ENCODE measurements around the gene PCGF2. TPM values are rescaled to one million over a fixed set of nuclear protein-coding genes. Genes with fewer than 3 reads are reported as not detected.
A peak's percentile ranks its signal among the peaks of the same experiment; 100 is the strongest.

The PCGF2 gene
- total and polyA plus RNA-seq, 9 of the 15 experiments (the other 6 are each of a cell fraction or from before 2014, with no cell fraction given) = 1.3 to 33.4 (median 7.0) TPM

DNA sequence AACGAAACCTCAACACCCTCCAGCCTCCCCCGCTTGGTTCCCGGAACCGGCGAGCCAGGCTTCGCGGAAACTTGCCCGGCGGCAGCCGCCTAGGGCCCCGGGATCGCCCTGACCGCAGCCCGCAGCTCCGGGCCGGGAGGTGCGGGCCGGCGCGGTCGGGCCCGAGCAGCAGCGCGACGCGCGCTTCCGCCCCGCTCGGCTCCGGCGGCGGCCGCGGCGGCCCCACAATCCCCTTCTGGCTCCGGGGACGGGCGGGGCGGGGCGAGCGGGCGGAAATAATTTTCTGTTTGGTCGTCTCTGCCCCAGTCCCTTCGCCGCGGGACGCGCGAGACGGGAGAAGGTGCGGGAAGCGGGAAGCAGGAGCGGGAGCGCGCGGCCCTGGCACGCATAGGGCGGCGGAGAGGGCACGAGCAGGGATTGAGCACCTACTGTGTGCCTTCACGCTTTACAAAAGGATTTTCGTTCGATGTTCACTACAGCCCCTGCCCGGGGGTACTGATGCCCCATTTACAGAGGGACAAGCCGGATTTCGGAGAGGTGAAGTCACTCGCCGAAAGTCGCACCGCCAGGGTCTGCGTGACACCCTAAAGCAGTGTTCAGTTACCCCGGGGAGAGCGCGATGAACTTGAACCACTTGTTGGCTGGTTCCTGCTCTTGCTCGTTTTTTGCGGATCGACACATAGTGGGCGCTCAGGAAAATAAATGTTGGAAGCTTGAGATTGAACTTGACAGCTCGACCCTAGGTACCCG lies 45.8 kb downstream of the PCGF2 start (continued):
- TF ChIP-seq, protein P1, sequence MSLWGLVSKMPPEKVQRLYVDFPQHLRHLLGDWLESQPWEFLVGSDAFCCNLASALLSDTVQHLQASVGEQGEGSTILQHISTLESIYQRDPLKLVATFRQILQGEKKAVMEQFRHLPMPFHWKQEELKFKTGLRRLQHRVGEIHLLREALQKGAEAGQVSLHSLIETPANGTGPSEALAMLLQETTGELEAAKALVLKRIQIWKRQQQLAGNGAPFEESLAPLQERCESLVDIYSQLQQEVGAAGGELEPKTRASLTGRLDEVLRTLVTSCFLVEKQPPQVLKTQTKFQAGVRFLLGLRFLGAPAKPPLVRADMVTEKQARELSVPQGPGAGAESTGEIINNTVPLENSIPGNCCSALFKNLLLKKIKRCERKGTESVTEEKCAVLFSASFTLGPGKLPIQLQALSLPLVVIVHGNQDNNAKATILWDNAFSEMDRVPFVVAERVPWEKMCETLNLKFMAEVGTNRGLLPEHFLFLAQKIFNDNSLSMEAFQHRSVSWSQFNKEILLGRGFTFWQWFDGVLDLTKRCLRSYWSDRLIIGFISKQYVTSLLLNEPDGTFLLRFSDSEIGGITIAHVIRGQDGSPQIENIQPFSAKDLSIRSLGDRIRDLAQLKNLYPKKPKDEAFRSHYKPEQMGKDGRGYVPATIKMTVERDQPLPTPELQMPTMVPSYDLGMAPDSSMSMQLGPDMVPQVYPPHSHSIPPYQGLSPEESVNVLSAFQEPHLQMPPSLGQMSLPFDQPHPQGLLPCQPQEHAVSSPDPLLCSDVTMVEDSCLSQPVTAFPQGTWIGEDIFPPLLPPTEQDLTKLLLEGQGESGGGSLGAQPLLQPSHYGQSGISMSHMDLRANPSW (CRISPR knock-in tag; IDR thresholded peaks at IDR 0.05) = peak; percentile 77
- no peak for TF ChIP-seq SRSF3 (IDR thresholded peaks at IDR 0.05; ENCODE audit: insufficient read depth, low read length)
- TF ChIP-seq ZNF778 (CRISPR knock-in tag; IDR thresholded peaks at IDR 0.05) = no peak
- no peak for TF ChIP-seq SNRNP70 (optimal IDR thresholded peaks at IDR 0.05; ENCODE audit: low read depth, low read length)
- TF ChIP-seq, protein P2, sequence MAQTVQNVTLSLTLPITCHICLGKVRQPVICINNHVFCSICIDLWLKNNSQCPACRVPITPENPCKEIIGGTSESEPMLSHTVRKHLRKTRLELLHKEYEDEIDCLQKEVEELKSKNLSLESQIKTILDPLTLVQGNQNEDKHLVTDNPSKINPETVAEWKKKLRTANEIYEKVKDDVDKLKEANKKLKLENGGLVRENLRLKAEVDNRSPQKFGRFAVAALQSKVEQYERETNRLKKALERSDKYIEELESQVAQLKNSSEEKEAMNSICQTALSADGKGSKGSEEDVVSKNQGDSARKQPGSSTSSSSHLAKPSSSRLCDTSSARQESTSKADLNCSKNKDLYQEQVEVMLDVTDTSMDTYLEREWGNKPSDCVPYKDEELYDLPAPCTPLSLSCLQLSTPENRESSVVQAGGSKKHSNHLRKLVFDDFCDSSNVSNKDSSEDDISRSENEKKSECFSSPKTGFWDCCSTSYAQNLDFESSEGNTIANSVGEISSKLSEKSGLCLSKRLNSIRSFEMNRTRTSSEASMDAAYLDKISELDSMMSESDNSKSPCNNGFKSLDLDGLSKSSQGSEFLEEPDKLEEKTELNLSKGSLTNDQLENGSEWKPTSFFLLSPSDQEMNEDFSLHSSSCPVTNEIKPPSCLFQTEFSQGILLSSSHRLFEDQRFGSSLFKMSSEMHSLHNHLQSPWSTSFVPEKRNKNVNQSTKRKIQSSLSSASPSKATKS (CRISPR knock-in tag; IDR thresholded peaks at IDR 0.05) = no peak
- no peak for TF ChIP-seq DIDO1 (tag; IDR thresholded peaks at IDR 0.05; ENCODE audit: low read depth)
- TF ChIP-seq POLR2H (tag; IDR thresholded peaks at IDR 0.05; ENCODE audit: low read depth) = peak; percentile 87
- TF ChIP-seq GABPA (tag; conservative IDR thresholded peaks at IDR 0.05; ENCODE audit: low read depth) = peak; percentile 89
- no peak for TF ChIP-seq TRIM24 (IDR thresholded peaks at IDR 0.05)
- TF ChIP-seq ILF3 (IDR thresholded peaks at IDR 0.05; ENCODE audit: borderline replicate concordance) = no peak
- TF ChIP-seq, protein P3, sequence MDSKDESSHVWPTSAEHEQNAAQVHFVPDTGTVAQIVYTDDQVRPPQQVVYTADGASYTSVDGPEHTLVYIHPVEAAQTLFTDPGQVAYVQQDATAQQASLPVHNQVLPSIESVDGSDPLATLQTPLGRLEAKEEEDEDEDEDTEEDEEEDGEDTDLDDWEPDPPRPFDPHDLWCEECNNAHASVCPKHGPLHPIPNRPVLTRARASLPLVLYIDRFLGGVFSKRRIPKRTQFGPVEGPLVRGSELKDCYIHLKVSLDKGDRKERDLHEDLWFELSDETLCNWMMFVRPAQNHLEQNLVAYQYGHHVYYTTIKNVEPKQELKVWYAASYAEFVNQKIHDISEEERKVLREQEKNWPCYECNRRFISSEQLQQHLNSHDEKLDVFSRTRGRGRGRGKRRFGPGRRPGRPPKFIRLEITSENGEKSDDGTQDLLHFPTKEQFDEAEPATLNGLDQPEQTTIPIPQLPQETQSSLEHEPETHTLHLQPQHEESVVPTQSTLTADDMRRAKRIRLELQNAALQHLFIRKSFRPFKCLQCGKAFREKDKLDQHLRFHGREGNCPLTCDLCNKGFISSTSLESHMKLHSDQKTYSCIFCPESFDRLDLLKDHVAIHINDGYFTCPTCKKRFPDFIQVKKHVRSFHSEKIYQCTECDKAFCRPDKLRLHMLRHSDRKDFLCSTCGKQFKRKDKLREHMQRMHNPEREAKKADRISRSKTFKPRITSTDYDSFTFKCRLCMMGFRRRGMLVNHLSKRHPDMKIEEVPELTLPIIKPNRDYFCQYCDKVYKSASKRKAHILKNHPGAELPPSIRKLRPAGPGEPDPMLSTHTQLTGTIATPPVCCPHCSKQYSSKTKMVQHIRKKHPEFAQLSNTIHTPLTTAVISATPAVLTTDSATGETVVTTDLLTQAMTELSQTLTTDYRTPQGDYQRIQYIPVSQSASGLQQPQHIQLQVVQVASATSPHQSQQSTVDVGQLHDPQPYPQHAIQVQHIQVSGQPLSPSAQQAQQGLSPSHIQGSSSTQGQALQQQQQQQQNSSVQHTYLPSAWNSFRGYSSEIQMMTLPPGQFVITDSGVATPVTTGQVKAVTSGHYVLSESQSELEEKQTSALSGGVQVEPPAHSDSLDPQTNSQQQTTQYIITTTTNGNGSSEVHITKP (IDR thresholded peaks at IDR 0.05; ENCODE audit: partially characterized antibody) = no peak
- no peak for TF ChIP-seq CCAR2 (IDR thresholded peaks at IDR 0.05; ENCODE audit: low read depth, low read length)
- no peak for TF ChIP-seq POLR3G (IDR thresholded peaks at IDR 0.05; ENCODE audit: extremely low read depth, insufficient read length, insufficient replicate concordance)
- TF ChIP-seq, protein P4, sequence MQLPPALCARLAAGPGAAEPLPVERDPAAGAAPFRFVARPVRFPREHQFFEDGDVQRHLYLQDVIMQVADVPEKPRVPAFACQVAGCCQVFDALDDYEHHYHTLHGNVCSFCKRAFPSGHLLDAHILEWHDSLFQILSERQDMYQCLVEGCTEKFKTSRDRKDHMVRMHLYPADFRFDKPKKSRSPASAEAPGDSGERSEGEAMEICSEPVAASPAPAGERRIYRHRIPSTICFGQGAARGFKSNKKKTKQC (CRISPR knock-in tag; IDR thresholded peaks at IDR 0.05) = 0 out of 2 replicates have a peak, but pooled peaks have one; percentile 15
- TF ChIP-seq NELFE (IDR thresholded peaks at IDR 0.05; ENCODE audit: insufficient read depth, insufficient read length) = no peak
- TF ChIP-seq, protein P5, sequence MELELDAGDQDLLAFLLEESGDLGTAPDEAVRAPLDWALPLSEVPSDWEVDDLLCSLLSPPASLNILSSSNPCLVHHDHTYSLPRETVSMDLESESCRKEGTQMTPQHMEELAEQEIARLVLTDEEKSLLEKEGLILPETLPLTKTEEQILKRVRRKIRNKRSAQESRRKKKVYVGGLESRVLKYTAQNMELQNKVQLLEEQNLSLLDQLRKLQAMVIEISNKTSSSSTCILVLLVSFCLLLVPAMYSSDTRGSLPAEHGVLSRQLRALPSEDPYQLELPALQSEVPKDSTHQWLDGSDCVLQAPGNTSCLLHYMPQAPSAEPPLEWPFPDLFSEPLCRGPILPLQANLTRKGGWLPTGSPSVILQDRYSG (tag; conservative IDR thresholded peaks at IDR 0.05; ENCODE audit: low read depth) = no peak
- 0 out of 2 replicates have a peak, but pooled peaks have one; percentile 35 for TF ChIP-seq NFIC (IDR thresholded peaks at IDR 0.05)

All from K562 (cell line).